Gastrocnemius medialis (tissue), 4 donors: ENCODE results near the gene CLCN6.

Experiments used
- CTCF ChIP-seq, 5 experiments: fragments of 450-650 bp in 3 of 5; fragments of 200-600 bp in 2 of 5; sonication (generic) in 2 of 5; IDR thresholded peaks in 4 of 5; conservative IDR thresholded peaks in 1 of 5; 1 replicate in 4 of 5; 2 replicates in 1 of 5; pipeline ENCODE4 v1.5.1; 2016 to 2019; ENCODE audit warnings: antibody characterized with exemption in 5 of 5, mild to moderate bottlenecking in 3 of 5, moderate library complexity in 3 of 5
- POLR2A ChIP-seq, 2 donors: fragments of 450-650 bp; IDR thresholded peaks; one replicate each; pipeline ENCODE4 v1.6.1; 2017; ENCODE audit warnings: antibody characterized with exemption in 2 of 2, mild to moderate bottlenecking in 2 of 2, moderate library complexity in 2 of 2

GRCh38 chr1:11858613-11858967 is 52.6 kb downstream of the CLCN6 start, which contains the start of gene NPPB:
- TF ChIP-seq CTCF (IDR thresholded peaks at IDR 0.05 in 4 of 5, conservative IDR thresholded peaks at IDR 0.05 in 1 of 5) = no peak
- TF ChIP-seq POLR2A (IDR thresholded peaks at IDR 0.05) = no peak
